Left lung (tissue), 10 donors: ENCODE data around the gene EPHB6. TPM values are rescaled to one million over a fixed set of nuclear protein-coding genes. Genes with fewer than 3 reads are reported as not detected.
A peak's percentile ranks its signal among the peaks of the same experiment; 100 is the strongest.

Experiments used
- ATAC-seq: fragments of 200-7000 bp; cut with Tn5 transposase; one replicate; pipeline ENCODE4 v1.9.1; 2020; ENCODE audit warnings: moderate library complexity
- DNase-seq, 4 donors: peaks; one replicate each; pipeline ENCODE4 v3.0.0-alpha.2; 2013 to 2020
- H3K27ac ChIP-seq, 2 donors: fragments of 200-600 bp; sonication (generic) in 1 of 2; one replicate each; pipeline versions ENCODE4 v1.5.0 to v1.8.0; 2020 to 2021
- H3K27me3 ChIP-seq, 2 donors: fragments of 200-600 bp; sonication (generic) in 1 of 2; one replicate each; pipeline versions ENCODE4 v1.5.0 to v1.8.0; 2020 to 2021
- H3K36me3 ChIP-seq, 2 donors: fragments of 200-600 bp; sonication (generic) in 1 of 2; one replicate each; pipeline versions ENCODE4 v1.5.0 to v1.8.0; 2020 to 2021
- H3K4me1 ChIP-seq, 2 donors: fragments of 200-600 bp; one replicate each; pipeline ENCODE4 v1.8.0; 2021
- H3K4me3 ChIP-seq, 2 donors: fragments of 200-600 bp; sonication (generic) in 1 of 2; one replicate each; pipeline versions ENCODE4 v1.5.0 to v1.8.0; 2020 to 2021; ENCODE audit warnings: mild to moderate bottlenecking in 1 of 2
- H3K9me3 ChIP-seq, 2 donors: fragments of 200-600 bp; sonication (generic) in 1 of 2; one replicate each; pipeline versions ENCODE4 v1.5.0 to v1.8.0; 2020 to 2021
- intact Hi-C, 2 donors: fragments of 100-400 bp; cut with DNase I; formaldehyde crosslinking; loops; one replicate each; pipeline versions ENCODE4 v1.11.2 to v1.14.2; 2022
- polyA plus RNA-seq, 6 donors: library from polyadenylated mRNA; unstranded; fragments of 120-200 nt; gene quantifications; one replicate each; pipeline ENCODE4 v1.2.1, GENCODE V29; 2013; ENCODE audit not compliant: insufficient read length in 6 of 6
- total RNA-seq, 2 donors: library from RNA; stranded (reverse); fragmentation: NEBNext Ultra II Directional; extraction: Animal tissue kit (Norgen Biotek cat#: 25700); gene quantifications; one replicate each; pipeline ENCODE4 v1.2.1, GENCODE V29; 2021
- TF ChIP-seq, protein P1 (sequence below), 2 donors: fragments of 200-600 bp; sonication (generic) in 1 of 2; IDR thresholded peaks; one replicate each; pipeline versions ENCODE4 v1.5.0 to v1.8.0; 2021; ENCODE audit warnings: antibody characterized with exemption in 2 of 2
- donor health status: DM: no; HTN: yes; CAD: no.
- donor health status: DM: no; HTN: no; CAD: no.

The EPHB6 gene
- total and polyA plus RNA-seq, 8 donors: 6.5 to 42.8 (median 27.6) TPM

DNA sequence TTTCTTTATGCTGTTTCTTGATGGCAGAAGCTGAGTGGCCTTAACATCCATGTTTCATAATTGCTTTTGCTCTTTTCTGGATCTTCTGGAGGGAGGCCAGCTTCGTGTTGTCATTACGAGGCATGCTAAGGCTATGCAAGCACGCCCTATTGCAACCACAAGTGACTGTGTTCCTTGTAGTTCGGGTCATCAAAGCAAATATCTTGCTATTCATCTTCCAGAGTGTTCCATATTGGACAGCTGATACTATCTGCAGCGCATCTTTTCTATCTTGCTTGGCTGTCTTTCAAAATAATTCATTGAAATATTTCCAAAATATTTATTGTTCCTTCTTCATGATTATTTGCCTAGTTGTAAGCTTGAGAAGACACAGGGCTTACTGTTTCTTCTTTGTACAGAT lies 5.0 kb downstream of the EPHB6 start:
- Histone ChIP-seq H3K4me1 (peaks cover 0 to 13% of the 10 kb centered on the region in 2 donors), H3K36me3 (no peaks in the 10 kb centered on the region), H3K9me3 (no peaks in the 10 kb centered on the region), H3K4me3 (no peak overlapping the region), H3K27me3 (peaks cover 3 to 12% of the 10 kb centered on the region in 2 donors), H3K27ac (no peak overlapping the region)
- intact Hi-C loops: loop anchor here in 1 of 2 donors (10.0 kb wide), 2 partner anchors 145 to 355 kb away; no protein-coding TSS in a partner anchor
- DNase-seq (peak in 2 of 4 donors; percentile 38 to 71), ATAC-seq (no peak)
- TF ChIP-seq, protein P1, sequence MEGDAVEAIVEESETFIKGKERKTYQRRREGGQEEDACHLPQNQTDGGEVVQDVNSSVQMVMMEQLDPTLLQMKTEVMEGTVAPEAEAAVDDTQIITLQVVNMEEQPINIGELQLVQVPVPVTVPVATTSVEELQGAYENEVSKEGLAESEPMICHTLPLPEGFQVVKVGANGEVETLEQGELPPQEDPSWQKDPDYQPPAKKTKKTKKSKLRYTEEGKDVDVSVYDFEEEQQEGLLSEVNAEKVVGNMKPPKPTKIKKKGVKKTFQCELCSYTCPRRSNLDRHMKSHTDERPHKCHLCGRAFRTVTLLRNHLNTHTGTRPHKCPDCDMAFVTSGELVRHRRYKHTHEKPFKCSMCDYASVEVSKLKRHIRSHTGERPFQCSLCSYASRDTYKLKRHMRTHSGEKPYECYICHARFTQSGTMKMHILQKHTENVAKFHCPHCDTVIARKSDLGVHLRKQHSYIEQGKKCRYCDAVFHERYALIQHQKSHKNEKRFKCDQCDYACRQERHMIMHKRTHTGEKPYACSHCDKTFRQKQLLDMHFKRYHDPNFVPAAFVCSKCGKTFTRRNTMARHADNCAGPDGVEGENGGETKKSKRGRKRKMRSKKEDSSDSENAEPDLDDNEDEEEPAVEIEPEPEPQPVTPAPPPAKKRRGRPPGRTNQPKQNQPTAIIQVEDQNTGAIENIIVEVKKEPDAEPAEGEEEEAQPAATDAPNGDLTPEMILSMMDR (IDR thresholded peaks at IDR 0.05): no peak

GRCh38 chr7:142860968-142861367 lies 6.1 kb downstream of the EPHB6 start:
- H3K4me3 ChIP-seq: no peak overlapping the region
- DNase-seq: no peak
- ATAC-seq: no peak
- no peaks in the 10 kb centered on the region for H3K36me3 ChIP-seq
- TF ChIP-seq, protein P1 (IDR thresholded peaks at IDR 0.05): no peak
- H3K27me3 ChIP-seq: peaks cover 1 to 3% of the 10 kb centered on the region in 2 donors
- intact Hi-C loops: loop anchor here in 1 of 2 donors (10.0 kb wide), 1 partner anchor 144 kb away; no protein-coding TSS in a partner anchor
- H3K27ac ChIP-seq: no peak overlapping the region
- no peaks in the 10 kb centered on the region for H3K9me3 ChIP-seq
- peaks cover 0 to 1% of the 10 kb centered on the region in 2 donors for H3K4me1 ChIP-seq

- Histone ChIP-seq H3K27me3 (peaks cover 3 to 11% of the 10 kb centered on the region in 2 donors), H3K27ac (no peak overlapping the region), H3K4me3 (no peak overlapping the region), H3K36me3 (no peaks in the 10 kb centered on the region), H3K9me3 (no peaks in the 10 kb centered on the region), H3K4me1 (no peaks in the 10 kb centered on the region)
- intact Hi-C loops: loop anchor here in 1 of 2 donors (10.0 kb wide), 1 partner anchor 142 kb away; no protein-coding TSS in a partner anchor
- no peak for DNase-seq
- TF ChIP-seq, protein P1 (IDR thresholded peaks at IDR 0.05): no peak
- no peak for ATAC-seq
These were observed 7.5 kb downstream of the EPHB6 start for GRCh38 chr7:142862351-142862750.

DNA sequence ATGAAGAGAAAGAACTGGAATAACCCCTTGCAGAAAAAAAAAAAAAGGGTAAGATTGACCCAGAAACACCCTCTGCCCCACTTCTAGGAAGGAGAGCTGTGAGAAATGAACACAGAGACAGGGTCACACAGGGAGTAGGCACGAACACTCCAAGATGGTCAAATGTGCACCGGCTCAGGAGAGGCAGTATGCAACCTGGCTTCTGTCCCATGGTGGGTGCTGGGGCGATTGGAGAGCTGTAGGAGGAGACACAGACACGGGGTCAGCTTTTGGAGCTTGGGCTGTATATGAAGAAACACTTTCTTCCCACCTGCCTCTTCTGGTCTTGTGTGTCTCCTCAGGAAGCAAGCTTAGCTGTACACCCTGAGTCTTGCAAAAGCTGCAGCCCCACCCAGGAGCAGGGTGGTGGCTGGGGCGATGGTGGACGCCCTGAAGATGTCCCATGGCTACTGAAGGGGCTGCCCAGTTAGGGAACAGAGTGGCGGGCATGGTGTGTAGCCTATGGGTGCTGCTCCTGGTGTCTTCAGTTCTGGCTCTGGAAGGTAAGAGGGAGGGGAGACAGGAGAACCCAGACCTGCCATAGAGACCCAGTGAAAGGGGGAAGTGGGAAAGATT lies 8.0 kb downstream of the EPHB6 start:
- H3K9me3 ChIP-seq: no peaks in the 10 kb centered on the region
- H3K27ac ChIP-seq: no peak overlapping the region
- intact Hi-C loops: loop anchor here in 1 of 2 donors (10.0 kb wide), 1 partner anchor 142 kb away; no protein-coding TSS in a partner anchor
- no peak overlapping the region for H3K4me3 ChIP-seq
- no peak for ATAC-seq
- no peaks in the 10 kb centered on the region for H3K36me3 ChIP-seq
- no peaks in the 10 kb centered on the region for H3K4me1 ChIP-seq
- TF ChIP-seq, protein P1 (IDR thresholded peaks at IDR 0.05): no peak
- no peak for DNase-seq
- peaks cover 3 to 16% of the 10 kb centered on the region in 2 donors for H3K27me3 ChIP-seq

- Histone ChIP-seq H3K4me1 (no peaks in the 10 kb centered on the region), H3K9me3 (no peaks in the 10 kb centered on the region), H3K4me3 (no peak overlapping the region), H3K36me3 (no peaks in the 10 kb centered on the region), H3K27me3 (peaks cover 3 to 17% of the 10 kb centered on the region in 2 donors), H3K27ac (no peak overlapping the region)
- TF ChIP-seq, protein P1 (IDR thresholded peaks at IDR 0.05): no peak
- ATAC-seq (no peak), DNase-seq (peak in 1 of 4 donors; percentile 78)
- intact Hi-C loops: loop anchor here in 1 of 2 donors (10.0 kb wide), 1 partner anchor 141 kb away; no protein-coding TSS in a partner anchor
These were observed 9.2 kb downstream of the EPHB6 start for GRCh38 chr7:142863891-142864685.
